Stimulated activated naive B cell treated with anti-CD40 and anti-IgM and Interleukin-4, amounts not matched to agents 10 μg/mL and 1 μg/mL and 100 μg/mL, for 72 hours (primary cell): ENCODE results near the gene NACA2.
"Not testable (repeated sequence)": the region's sequence is repeated elsewhere in the genome, so short reads cannot be mapped to it uniquely, and the experiment has no call there.

Source experiments
- ATAC-seq, 2 donors: fragments of 150-1000 bp; cut with Tn5 transposase; replicated peaks; 2 replicates each; pipeline ENCODE4 v1.10.0; 2021; ENCODE audit warnings: moderate library complexity in 1 of 2
- DNase-seq: peaks from one replicate; pipeline ENCODE4 v3.0.0; 2021
- H3K27ac Mint-ChIP-seq: one replicate; pipeline ENCODE4 v1.8.0; 2022; ENCODE audit warnings: mild to moderate bottlenecking, mixed read lengths
- H3K27me3 Mint-ChIP-seq, 2 donors: one replicate each; pipeline ENCODE4 v1.8.0; 2022; ENCODE audit warnings: mixed read lengths in 2 of 2
- H3K36me3 Mint-ChIP-seq, 2 donors: one replicate each; pipeline ENCODE4 v1.8.0; 2022; ENCODE audit warnings: mixed read lengths in 2 of 2, mild to moderate bottlenecking in 1 of 2
- H3K4me1 Mint-ChIP-seq, 2 donors: one replicate each; pipeline ENCODE4 v1.8.0; 2022; ENCODE audit warnings: mixed read lengths in 2 of 2, mild to moderate bottlenecking in 1 of 2
- H3K4me3 Mint-ChIP-seq, 2 donors: one replicate each; pipeline ENCODE4 v1.8.0; 2022; ENCODE audit warnings: mild to moderate bottlenecking in 2 of 2, mixed read lengths in 2 of 2, moderate library complexity in 1 of 2
- H3K9me3 Mint-ChIP-seq, 2 donors: one replicate each; pipeline ENCODE4 v1.8.0; 2022; ENCODE audit warnings: mixed read lengths in 2 of 2, mild to moderate bottlenecking in 1 of 2

Gene NACA2

DNA sequence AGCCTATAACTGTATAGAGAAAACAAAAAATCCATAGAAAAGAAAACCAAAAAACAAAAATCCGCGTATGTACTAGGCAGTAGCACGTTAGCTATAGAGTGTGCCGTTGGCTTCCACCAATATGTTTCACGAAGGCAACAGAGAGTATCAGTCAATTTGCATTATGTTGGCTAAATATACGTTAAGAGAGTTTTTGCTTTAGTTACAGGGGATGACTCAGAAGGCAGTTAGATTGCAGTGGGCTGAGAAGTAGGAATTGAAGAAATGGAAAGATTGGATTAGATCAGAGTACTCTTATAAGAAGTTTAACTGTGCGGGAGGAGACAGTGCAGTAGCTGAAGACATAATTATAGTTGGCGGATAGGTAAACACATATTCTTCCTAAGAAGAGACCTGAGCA is 911 bp upstream of the NACA2 start:
- DNase-seq: no peak
- ATAC-seq: no peak
- no peaks in the 10 kb centered on the region for H3K4me1 Mint-ChIP-seq
- H3K4me3 Mint-ChIP-seq: no peak overlapping the region
- H3K9me3 Mint-ChIP-seq: no peaks in the 10 kb centered on the region
- H3K27ac Mint-ChIP-seq: no peak overlapping the region
- H3K36me3 Mint-ChIP-seq: no peaks in the 10 kb centered on the region
- peaks cover 4 to 21% of the 10 kb centered on the region in 2 donors for H3K27me3 Mint-ChIP-seq

DNA sequence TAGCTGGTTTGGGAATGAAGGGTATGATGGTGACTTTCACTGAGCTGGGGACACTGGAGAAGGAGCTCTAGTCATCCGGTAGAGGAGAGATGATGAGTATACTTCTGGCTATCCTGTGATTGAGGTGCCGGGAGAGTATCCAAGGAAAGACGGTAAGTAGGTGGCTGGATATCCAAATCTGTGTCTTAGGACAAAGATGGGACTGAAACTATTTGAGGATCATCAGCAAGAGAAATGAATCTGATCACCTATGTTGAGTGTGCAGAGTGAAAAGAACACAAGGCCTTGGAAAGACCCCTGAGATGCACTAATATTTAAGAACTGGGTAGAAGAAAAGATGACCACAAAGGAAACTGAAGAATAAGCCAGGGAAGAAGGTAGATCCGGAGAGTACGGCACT is 1.0 kb downstream of the NACA2 start:
- Mint-ChIP-seq H3K4me1 (no peaks in the 10 kb centered on the region), H3K36me3 (no peaks in the 10 kb centered on the region), H3K27ac (no peak overlapping the region), H3K4me3 (no peak overlapping the region), H3K27me3 (peaks cover 0 to 15% of the 10 kb centered on the region in 2 donors), H3K9me3 (no peaks in the 10 kb centered on the region)
- DNase-seq: no peak
- no peak for ATAC-seq

DNA sequence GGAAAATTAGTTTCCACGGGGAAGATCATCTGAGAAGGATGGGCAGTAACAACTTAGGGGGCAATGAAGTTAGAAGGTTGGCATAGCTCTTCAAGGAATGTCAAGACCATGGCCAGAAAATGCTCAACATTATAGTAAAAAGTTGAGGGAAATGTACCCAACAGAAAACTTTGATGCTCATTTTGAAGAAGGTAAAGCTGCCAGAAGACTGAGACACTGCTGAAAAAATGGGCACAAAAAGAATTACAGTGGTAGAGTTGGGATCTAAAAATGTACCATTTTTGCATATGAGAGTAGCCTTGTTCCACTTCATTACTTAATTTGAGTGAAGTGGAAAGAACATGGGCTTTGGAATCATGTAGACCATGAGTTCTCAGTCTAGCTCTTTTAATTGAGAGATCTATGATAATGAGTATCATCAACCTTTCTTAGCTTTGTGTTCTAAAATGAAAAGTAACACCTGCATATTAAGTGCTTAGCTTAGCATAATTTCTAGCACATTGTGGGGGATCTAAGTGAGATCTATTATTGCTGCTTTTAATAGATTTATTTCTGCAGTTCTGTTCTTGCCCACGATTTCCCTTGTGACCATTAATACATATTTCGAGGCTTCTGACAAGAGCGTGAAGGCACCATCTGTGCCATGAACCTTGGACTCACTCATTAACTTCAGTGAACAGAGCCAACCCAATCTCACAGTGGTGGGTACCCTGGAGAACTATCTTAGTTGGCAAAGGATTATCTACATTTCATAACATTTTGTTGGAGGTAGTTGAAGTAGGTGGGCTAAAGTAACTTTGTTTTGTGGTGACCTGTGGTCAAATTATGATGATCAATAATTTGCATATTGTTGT is 3.0 kb downstream of the NACA2 start:
- H3K4me3 Mint-ChIP-seq: no peak overlapping the region
- DNase-seq (no peak), ATAC-seq (no peak)
- H3K27ac Mint-ChIP-seq: no peak overlapping the region
- no peaks in the 10 kb centered on the region for H3K36me3 Mint-ChIP-seq
- H3K4me1 Mint-ChIP-seq: no peaks in the 10 kb centered on the region
- peaks cover 0 to 1% of the 10 kb centered on the region in 2 donors for H3K27me3 Mint-ChIP-seq
- H3K9me3 Mint-ChIP-seq: no peaks in the 10 kb centered on the region

DNA sequence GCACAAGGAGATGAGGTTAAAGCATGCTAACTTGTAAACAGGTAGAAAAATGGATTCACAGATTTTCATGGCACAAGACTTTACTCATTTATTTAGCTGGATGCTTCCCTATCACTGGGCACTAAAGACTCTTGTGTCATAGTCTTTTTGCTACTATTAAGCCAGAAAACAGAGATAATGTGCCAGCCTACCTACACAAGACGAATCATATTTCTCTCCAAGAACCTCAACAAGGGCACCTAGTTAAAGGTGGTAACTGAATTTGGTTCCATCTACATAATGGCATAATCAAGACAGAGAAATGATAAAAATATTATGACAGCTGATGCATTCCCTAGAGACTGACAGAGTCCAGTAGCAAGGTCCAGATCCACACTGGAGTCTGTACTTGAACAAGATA is 3.8 kb downstream of the NACA2 start:
- H3K4me1 Mint-ChIP-seq: no peaks in the 10 kb centered on the region
- no peak overlapping the region for H3K4me3 Mint-ChIP-seq
- DNase-seq: no peak
- H3K27ac Mint-ChIP-seq: no peak overlapping the region
- no peaks in the 10 kb centered on the region for H3K27me3 Mint-ChIP-seq
- ATAC-seq: no peak
- H3K36me3 Mint-ChIP-seq: no peaks in the 10 kb centered on the region
- no peaks in the 10 kb centered on the region for H3K9me3 Mint-ChIP-seq

DNA sequence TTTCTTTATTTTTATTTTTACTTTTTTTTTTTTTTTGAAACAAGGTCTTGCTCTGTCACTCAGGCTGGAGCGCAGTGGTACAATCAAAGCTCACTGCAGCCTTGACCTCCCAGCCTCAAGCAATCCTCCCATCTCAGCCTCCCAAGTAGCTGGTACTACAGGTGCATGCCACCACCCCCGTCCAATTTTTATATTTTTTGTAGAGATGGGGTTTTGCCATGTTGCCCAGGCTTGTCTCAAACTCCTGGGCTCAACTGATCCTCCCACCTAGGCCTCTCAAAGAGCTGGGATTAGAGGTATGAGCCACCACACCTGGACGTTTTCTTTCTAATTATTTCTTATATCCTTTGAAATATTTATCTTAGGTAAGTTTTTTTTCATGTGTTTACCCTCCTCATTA is 4.4 kb downstream of the NACA2 start:
- not testable (repeated sequence) for H3K4me3 Mint-ChIP-seq, H3K27me3 Mint-ChIP-seq, H3K27ac Mint-ChIP-seq, H3K36me3 Mint-ChIP-seq, H3K9me3 Mint-ChIP-seq, H3K4me1 Mint-ChIP-seq, DNase-seq, ATAC-seq

DNA sequence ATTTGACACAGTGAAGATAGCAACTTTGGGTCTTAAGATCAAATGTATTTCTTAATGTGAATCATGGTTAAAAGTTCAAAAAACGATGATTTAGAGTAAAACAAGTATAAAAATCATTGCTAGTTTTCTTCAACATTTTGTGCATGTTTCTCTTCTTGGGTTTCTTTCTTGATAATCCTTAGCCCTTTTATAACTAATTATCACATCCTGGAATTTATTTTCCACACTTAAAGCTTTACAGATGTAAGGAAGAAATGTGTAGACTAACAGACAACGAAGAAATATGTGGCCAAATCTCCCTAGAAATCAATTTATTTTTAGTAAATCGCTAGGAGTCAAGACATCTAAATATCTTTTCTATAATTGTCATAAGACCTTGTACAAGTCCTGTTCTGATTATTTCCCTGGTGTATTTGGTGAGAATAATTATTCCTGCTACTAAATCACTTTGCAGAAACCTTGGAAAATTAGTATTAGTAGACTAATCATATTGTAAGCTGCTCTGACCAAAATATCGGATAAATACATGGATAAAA is 4.9 kb downstream of the NACA2 start:
- H3K9me3 Mint-ChIP-seq: no peaks in the 10 kb centered on the region
- no peak overlapping the region for H3K4me3 Mint-ChIP-seq

DNA sequence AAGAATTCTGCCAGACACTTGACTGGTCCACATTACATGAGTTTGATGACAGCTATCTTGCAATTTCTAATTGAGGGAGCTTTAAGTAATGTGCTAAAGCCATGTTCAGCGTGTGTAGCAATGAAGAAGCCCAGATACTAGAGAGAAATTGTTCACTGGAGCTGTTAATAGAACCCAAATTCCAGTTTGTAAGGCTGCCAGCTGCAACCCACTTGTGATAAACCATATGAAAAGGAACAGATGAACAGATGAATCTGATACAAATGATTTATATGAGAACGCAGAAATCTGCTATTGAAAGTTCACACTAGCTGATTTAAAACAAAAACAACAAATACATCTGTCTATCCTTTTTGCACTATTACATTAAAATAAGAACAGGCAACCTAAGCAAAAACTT is 6.2 kb downstream of the NACA2 start:
- Mint-ChIP-seq H3K4me3 (no peak overlapping the region), H3K36me3 (no peaks in the 10 kb centered on the region), H3K9me3 (no peaks in the 10 kb centered on the region), H3K27me3 (peaks cover 12 to 20% of the 10 kb centered on the region in 2 donors), H3K27ac (no peak overlapping the region), H3K4me1 (no peaks in the 10 kb centered on the region)
- DNase-seq (no peak), ATAC-seq (no peak)

More for the DNA sequence above, 4.9 kb downstream of the NACA2 start:
- Mint-ChIP-seq H3K27ac (no peak overlapping the region), H3K4me1 (no peaks in the 10 kb centered on the region), H3K36me3 (no peaks in the 10 kb centered on the region), H3K27me3 (peaks cover 4 to 10% of the 10 kb centered on the region in 2 donors)
- DNase-seq: no peak
- no peak for ATAC-seq

DNA sequence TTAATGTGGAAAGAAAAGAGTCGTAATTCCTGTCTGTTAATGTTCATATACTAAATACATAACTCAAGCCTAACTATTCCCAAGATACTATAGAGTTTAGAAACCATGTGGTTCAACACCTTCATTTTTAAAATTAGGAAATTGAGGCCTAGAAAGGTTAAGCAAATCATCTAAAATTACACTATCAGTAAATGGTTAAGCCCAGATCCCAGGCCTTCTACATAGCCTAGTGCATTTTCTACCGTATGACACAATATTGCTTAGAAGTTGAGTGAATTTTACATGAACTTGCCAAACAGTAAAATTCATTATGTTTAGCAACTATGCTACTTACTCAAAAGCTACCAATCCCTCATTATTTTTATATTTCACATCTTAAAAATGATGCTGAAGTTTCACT is 6.8 kb downstream of the NACA2 start:
- H3K4me1 Mint-ChIP-seq: no peaks in the 10 kb centered on the region
- no peak for DNase-seq
- H3K9me3 Mint-ChIP-seq: no peaks in the 10 kb centered on the region
- peaks cover 12 to 20% of the 10 kb centered on the region in 2 donors for H3K27me3 Mint-ChIP-seq
- no peak for ATAC-seq
- H3K27ac Mint-ChIP-seq: no peak overlapping the region
- no peak overlapping the region for H3K4me3 Mint-ChIP-seq
- H3K36me3 Mint-ChIP-seq: no peaks in the 10 kb centered on the region

DNA sequence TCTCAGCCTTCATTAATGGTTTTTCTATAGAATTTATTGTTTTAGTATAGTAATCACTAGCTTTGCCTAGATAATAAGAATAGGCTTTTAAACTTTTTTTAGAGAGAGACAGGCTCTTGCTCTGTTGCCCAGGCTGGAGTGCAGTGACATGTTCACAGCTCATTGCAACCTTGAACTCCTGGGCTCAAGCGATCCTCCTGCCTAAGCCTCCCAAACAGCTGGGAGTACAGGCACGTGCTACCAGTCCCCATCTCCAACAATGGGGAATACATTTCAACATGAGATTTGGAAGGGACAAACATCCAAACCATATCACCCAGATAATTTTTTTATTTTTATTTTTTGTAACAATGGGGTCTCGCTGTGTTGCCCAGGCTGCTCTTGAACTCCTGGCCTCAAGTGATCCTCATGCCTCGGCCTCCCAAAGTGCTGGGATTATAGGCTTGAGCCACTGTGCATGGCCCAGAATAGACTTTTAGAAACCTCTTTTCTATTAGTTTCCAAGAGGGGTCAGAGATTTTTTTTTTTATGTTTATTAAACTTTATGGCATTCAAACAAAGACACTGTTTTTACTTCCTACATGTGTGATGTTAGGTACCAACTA is 7.3 kb downstream of the NACA2 start:
- no peak for DNase-seq
- no peaks in the 10 kb centered on the region for H3K36me3 Mint-ChIP-seq

DNA sequence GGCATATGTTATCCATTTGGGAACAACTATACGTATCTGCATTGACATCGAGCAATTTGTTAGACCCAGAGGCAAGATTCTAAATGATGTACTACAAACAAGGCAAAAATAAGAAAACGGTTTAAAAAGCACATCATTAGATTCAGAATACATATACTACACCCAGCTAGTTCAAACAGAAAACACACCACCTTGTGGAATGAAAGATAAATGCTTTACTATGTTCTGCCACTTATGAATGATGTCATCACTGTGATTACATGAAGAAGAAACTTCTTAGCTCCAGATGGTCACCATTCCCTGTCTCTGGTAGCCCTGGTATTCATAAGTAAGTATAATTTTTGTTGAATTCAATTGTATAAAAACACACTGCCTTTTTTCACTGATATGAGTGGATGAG is 7.8 kb downstream of the NACA2 start:
- peak; percentile 45 to 52 for ATAC-seq
- no peak for DNase-seq
- Mint-ChIP-seq H3K4me3 (no peak overlapping the region), H3K27me3 (peaks cover 12 to 20% of the 10 kb centered on the region in 2 donors), H3K9me3 (no peaks in the 10 kb centered on the region), H3K27ac (no peak overlapping the region), H3K4me1 (no peaks in the 10 kb centered on the region), H3K36me3 (no peaks in the 10 kb centered on the region)

More for the DNA sequence above, 7.3 kb downstream of the NACA2 start:
- no peak overlapping the region for H3K27ac Mint-ChIP-seq
- peaks cover 12 to 20% of the 10 kb centered on the region in 2 donors for H3K27me3 Mint-ChIP-seq
- H3K9me3 Mint-ChIP-seq: no peaks in the 10 kb centered on the region
- no peak for ATAC-seq
- H3K4me3 Mint-ChIP-seq: no peak overlapping the region
- H3K4me1 Mint-ChIP-seq: no peaks in the 10 kb centered on the region

DNA sequence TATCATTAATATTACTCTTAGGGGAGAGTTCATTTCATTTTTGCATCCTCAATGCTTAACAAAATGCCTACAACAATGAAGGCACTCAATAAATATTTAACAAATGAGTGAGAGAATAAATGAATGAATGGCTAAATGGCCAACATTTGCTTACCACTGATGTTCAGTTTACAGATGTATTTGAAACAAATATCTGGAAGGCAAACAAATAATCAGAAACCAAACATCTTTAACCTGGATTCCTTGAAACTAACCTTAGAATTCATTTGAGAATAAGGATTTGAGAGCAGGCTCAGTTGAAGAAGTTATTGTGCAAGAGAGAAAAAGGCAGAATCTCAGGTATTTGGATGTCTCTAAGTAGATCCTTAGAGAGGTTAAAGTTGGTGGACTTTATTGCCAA is 8.4 kb downstream of the NACA2 start:
- Mint-ChIP-seq H3K4me1 (no peaks in the 10 kb centered on the region), H3K4me3 (no peak overlapping the region), H3K27ac (no peak overlapping the region), H3K9me3 (no peaks in the 10 kb centered on the region), H3K36me3 (no peaks in the 10 kb centered on the region), H3K27me3 (peaks cover 12 to 20% of the 10 kb centered on the region in 2 donors)
- DNase-seq (no peak), ATAC-seq (no peak)

DNA sequence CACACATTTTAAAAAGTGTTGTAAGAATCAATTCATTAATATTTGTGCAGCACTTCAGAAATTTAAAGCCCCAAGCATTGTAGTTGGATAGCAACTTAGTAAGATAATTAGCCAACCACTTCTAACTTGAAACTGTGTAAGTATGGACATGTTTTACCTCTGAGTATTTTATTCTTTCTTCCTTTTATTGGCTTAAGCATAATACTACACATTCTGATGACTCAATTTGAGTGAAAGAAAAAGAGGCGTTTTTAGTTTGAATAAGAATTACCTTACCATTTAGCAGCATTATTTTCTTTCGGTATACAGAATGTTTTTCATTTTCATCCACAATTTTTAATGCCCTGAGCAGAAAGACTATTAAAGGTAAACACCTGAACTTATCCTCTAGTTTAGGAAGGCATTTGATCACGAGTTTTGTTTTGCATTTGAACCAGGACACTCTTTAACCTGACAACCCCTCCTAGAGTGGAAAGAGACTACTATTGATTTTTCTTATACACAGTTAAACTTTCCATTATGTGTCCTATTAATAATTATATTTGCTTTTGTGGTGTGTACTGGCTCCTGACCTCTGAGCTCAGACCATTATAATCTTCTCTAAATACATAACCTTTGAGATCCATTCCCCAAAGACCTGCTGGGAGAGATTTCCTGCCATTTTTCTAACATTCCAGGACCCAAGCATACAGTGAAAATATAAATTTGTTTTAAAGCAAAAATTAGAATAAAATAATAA is 9.2 kb downstream of the NACA2 start:
- Mint-ChIP-seq H3K27ac (no peak overlapping the region), H3K9me3 (no peaks in the 10 kb centered on the region), H3K4me3 (no peak overlapping the region), H3K4me1 (no peaks in the 10 kb centered on the region), H3K36me3 (no peaks in the 10 kb centered on the region), H3K27me3 (peaks cover 12 to 20% of the 10 kb centered on the region in 2 donors)
- ATAC-seq (no peak), DNase-seq (no peak)

DNA sequence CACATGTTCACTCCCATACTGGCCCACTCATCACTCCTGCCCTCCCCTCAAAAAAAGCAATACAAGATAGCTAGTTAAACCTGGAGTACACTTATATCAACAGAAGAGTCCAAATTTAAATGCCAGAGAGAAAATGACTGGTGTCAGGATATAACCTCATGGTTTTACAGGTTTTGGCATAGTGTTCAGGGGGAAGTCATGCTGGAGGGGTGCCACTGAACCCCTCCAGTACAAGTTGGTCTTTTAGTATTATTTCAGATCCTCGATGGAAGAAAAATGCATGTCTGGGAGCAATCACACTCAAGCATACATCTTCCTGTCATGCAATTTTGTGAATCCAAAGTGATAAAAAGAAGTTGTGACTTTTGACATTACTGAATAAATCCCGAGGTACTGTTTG is 10.5 kb downstream of the NACA2 start:
- Mint-ChIP-seq H3K27me3 (peaks cover 12 to 28% of the 10 kb centered on the region in 2 donors), H3K4me1 (no peaks in the 10 kb centered on the region), H3K36me3 (no peaks in the 10 kb centered on the region), H3K9me3 (no peaks in the 10 kb centered on the region), H3K27ac (no peak overlapping the region), H3K4me3 (no peak overlapping the region)
- no peak for ATAC-seq
- DNase-seq: no peak

DNA sequence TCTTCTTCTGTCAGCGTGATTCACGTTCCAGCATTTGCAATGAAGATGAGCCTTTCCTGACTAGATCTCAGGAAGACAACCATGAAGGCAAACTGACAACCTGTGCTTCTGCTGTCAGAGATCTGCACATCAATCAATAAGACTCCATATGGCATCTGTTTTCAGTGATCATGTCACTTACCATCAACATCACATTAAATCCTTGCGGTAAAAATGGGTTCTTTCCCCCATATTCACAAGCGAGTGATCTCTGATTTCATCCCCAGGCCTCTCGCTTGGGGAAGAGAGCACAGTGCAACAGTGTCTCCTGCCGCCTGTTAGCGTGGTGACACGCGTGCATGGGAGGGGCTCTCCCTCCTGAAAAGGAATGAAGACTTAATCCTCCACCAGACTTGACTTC is 11.1 kb downstream of the NACA2 start:
- peaks cover 12 to 33% of the 10 kb centered on the region in 2 donors for H3K27me3 Mint-ChIP-seq
- H3K27ac Mint-ChIP-seq: no peak overlapping the region
- no peaks in the 10 kb centered on the region for H3K36me3 Mint-ChIP-seq
- DNase-seq (no peak), ATAC-seq (no peak)
- H3K4me1 Mint-ChIP-seq: no peaks in the 10 kb centered on the region
- no peaks in the 10 kb centered on the region for H3K9me3 Mint-ChIP-seq
- H3K4me3 Mint-ChIP-seq: no peak overlapping the region
